ENCODE results near the gene RBP5.

- TF ChIP-seq, protein P1, sequence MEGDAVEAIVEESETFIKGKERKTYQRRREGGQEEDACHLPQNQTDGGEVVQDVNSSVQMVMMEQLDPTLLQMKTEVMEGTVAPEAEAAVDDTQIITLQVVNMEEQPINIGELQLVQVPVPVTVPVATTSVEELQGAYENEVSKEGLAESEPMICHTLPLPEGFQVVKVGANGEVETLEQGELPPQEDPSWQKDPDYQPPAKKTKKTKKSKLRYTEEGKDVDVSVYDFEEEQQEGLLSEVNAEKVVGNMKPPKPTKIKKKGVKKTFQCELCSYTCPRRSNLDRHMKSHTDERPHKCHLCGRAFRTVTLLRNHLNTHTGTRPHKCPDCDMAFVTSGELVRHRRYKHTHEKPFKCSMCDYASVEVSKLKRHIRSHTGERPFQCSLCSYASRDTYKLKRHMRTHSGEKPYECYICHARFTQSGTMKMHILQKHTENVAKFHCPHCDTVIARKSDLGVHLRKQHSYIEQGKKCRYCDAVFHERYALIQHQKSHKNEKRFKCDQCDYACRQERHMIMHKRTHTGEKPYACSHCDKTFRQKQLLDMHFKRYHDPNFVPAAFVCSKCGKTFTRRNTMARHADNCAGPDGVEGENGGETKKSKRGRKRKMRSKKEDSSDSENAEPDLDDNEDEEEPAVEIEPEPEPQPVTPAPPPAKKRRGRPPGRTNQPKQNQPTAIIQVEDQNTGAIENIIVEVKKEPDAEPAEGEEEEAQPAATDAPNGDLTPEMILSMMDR (IDR thresholded peaks at IDR 0.05), result peak; percentile 36 to 65 (median 60)
- TF ChIP-seq POLR2A (IDR thresholded peaks at IDR 0.05), result no peak
These were observed 13.5 kb upstream of the RBP5 start for GRCh38 chr12:7142056-7142644.

Data from adrenal gland (tissue), 5 donors.